K562 (cell line): ENCODE data around the gene HTR4. TPM values are rescaled to one million over a fixed set of nuclear protein-coding genes. Genes with fewer than 3 reads are reported as not detected.

Experiments
- ARHGAP35 ChIP-seq: fragments of 450-650 bp; IDR thresholded peaks from 2 replicates; pipeline ENCODE4 v1.6.1; 2018; ENCODE audit not compliant: partially characterized antibody
- DPF2 ChIP-seq: fragments of 450-650 bp; IDR thresholded peaks from 2 replicates; pipeline ENCODE4 v1.6.1; 2016
- FOXJ3 ChIP-seq: sonication (generic); formaldehyde crosslinking; IDR thresholded peaks from 2 replicates; pipeline ENCODE4 v1.4.0; 2020; ENCODE audit warnings: mild to moderate bottlenecking, missing genetic modification reagents
- GABPA ChIP-seq: fragments of 200-800 bp; sonication (Bioruptor generic); conservative IDR thresholded peaks from 2 replicates; pipeline ENCODE4 v1.6.1; 2016; ENCODE audit warnings: low read depth, missing genetic modification characterization, missing compliant biosample characterization
- KHSRP ChIP-seq: fragments of 450-650 bp; IDR thresholded peaks from 2 replicates; pipeline ENCODE4 v1.6.1; 2017
- MTA2 ChIP-seq: fragments of 450-650 bp; IDR thresholded peaks from 2 replicates; pipeline ENCODE4 v1.6.1; 2016; ENCODE audit warnings: low read depth
- MTA3 ChIP-seq: fragments of 450-650 bp; formaldehyde crosslinking; IDR thresholded peaks from 2 replicates; pipeline ENCODE4 v1.6.1; 2017; ENCODE audit warnings: mild to moderate bottlenecking, borderline replicate concordance
- NCOA2 ChIP-seq, 2 experiments: fragments of 450-650 bp; IDR thresholded peaks; 2 replicates each; pipeline ENCODE4 v1.6.1; 2018; ENCODE audit warnings: mild to moderate bottlenecking in 2 of 2, moderate library complexity in 1 of 2; ENCODE audit not compliant: partially characterized antibody in 2 of 2
- NFATC3 ChIP-seq: fragments of 450-650 bp; IDR thresholded peaks from 2 replicates; pipeline ENCODE4 v1.6.1; 2017; ENCODE audit warnings: mild to moderate bottlenecking
- NFE2 ChIP-seq: IDR thresholded peaks from 2 replicates; pipeline ENCODE4 v1.6.1; 2014; ENCODE audit warnings: antibody characterized with exemption, low read depth
- NR4A1 ChIP-seq, 2 experiments: fragments of 250-450 bp in 1 of 2; fragments of 450-650 bp in 1 of 2; sonication (Bioruptor Pico) in 1 of 2; IDR thresholded peaks; 2 replicates each; pipeline versions ENCODE4 v1.4.0 to v1.6.1; 2016 to 2020; ENCODE audit warnings: mild to moderate bottlenecking in 2 of 2, missing compliant biosample characterization in 1 of 2, missing genetic modification characterization in 1 of 2, moderate library complexity in 1 of 2
- POLR2AphosphoS5 ChIP-seq: IDR thresholded peaks from 2 replicates; pipeline ENCODE4 v1.6.1; 2011; ENCODE audit warnings: mild to moderate bottlenecking, low read depth, low read length, moderate library complexity; ENCODE audit not compliant: control insufficient read depth, insufficient read depth
- POLR2H ChIP-seq: IDR thresholded peaks from 2 replicates; pipeline ENCODE4 v1.6.1; 2016; ENCODE audit warnings: missing genetic modification characterization, low read depth, mild to moderate bottlenecking, control low read depth, missing compliant biosample characterization, moderate library complexity
- SMAD1 ChIP-seq: fragments of 150-350 bp; IDR thresholded peaks from 2 replicates; pipeline ENCODE4 v1.6.1; 2014; ENCODE audit warnings: low read length, low read depth; ENCODE audit not compliant: partially characterized antibody
- STAT5A ChIP-seq: IDR thresholded peaks from 2 replicates; pipeline ENCODE4 v1.6.1; 2012; ENCODE audit warnings: low read length, inconsistent platforms, borderline replicate concordance
- THRAP3 ChIP-seq: fragments of 450-650 bp; IDR thresholded peaks from 2 replicates; pipeline ENCODE4 v1.6.1; 2016; ENCODE audit warnings: mild to moderate bottlenecking, inconsistent platforms, borderline replicate concordance
- TSC22D4 ChIP-seq: fragments of 450-650 bp; IDR thresholded peaks from 2 replicates; pipeline ENCODE4 v1.6.1; 2016; ENCODE audit warnings: missing genetic modification characterization, missing biosample characterization, control low read depth
- ZNF133 ChIP-seq: fragments of 250-450 bp; sonication (Bioruptor Pico); IDR thresholded peaks from 2 replicates; pipeline ENCODE4 v1.4.0; 2020; ENCODE audit warnings: mild to moderate bottlenecking
- ZNF174 ChIP-seq: fragments of 250-450 bp; sonication (Bioruptor Pico); IDR thresholded peaks from 2 replicates; pipeline ENCODE4 v1.4.0; 2020; ENCODE audit warnings: mild to moderate bottlenecking
- ZNF384 ChIP-seq: IDR thresholded peaks from 2 replicates; pipeline ENCODE4 v1.6.1; 2012; ENCODE audit warnings: low read depth, low read length, improper control_type of control experiment
- ZNF41 ChIP-seq: fragments of 250-450 bp; sonication (Bioruptor Pico); conservative IDR thresholded peaks from 2 replicates; pipeline ENCODE4 v1.4.0; 2020; ENCODE audit warnings: mild to moderate bottlenecking
- ZNF644 ChIP-seq: fragments of 200-800 bp; sonication (Bioruptor generic); IDR thresholded peaks from 2 replicates; pipeline ENCODE4 v1.6.1; 2016; ENCODE audit warnings: low read depth, missing genetic modification characterization, missing compliant biosample characterization
- polyA plus RNA-seq, 8 experiments: library from polyadenylated mRNA; depleted of rRNA in 4 of 8; stranded (reverse) in 5 of 8; unstranded in 3 of 8; fragments of >200 nt; fragmentation: Nextera tagmentation in 2 of 8; fragmentation: Illumina TruSeq in 1 of 8; extraction: Ambion mirVana in 2 of 8; extraction: Trizol in 1 of 8; gene quantifications; 2 replicates each; pipeline versions ENCODE4 v1.2.1 to v1.2.3, GENCODE V29; 2011 to 2014; ENCODE audit warnings: inconsistent platforms in 1 of 8, missing spikeins in 1 of 8
- total RNA-seq, 7 experiments: library from RNA; depleted of rRNA in 6 of 7; stranded (reverse); fragments of >200 nt in 6 of 7; fragmentation: Illumina TruSeq in 2 of 7; extraction: Trizol in 2 of 7; gene quantifications; 2 replicates each; pipeline versions ENCODE4 v1.2.1 to v1.2.3, GENCODE V29; 2011 to 2021; ENCODE audit warnings: low replicate concordance in 1 of 7
- TF ChIP-seq, protein P1 (sequence below): IDR thresholded peaks from 3 replicates; pipeline ENCODE4 v1.6.1; 2011; ENCODE audit warnings: borderline replicate concordance, mild to moderate bottlenecking, moderate library complexity; ENCODE audit not compliant: insufficient read length; ENCODE audit errors: extremely low read depth
- TF ChIP-seq, protein P2 (sequence below): sonication (generic); formaldehyde crosslinking; IDR thresholded peaks from 2 replicates; pipeline ENCODE4 v1.8.0; 2023; ENCODE audit warnings: mild to moderate bottlenecking, missing genetic modification reagents

The HTR4 gene
- total and polyA plus RNA-seq, 9 of the 15 experiments (the other 6 are each of a cell fraction or from before 2014, with no cell fraction given), result 0.13 TPM; not detected in 8

DNA sequence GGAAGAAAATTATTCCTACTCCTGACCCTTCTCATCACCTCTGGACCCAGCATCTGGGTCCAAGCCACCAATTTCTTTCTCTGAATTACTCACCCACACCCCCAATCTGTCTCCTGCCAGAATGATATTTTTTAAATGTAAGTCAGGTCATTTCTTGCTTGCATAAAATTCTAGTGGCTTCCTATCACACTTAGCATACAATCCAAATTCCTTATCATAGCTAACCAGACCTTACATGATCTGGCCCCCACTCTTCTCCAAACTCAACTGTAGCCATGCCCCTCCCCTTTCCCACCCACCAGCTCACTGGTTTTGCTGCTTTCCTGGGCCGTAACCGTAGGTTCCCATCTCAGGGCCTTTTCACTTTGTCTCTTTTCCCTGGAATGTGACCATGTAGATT is 15.2 kb downstream of the HTR4 start (continued):
- TF ChIP-seq GABPA (tag), result no peak
- TF ChIP-seq ZNF644, result peak; percentile 55
- TF ChIP-seq, protein P1, sequence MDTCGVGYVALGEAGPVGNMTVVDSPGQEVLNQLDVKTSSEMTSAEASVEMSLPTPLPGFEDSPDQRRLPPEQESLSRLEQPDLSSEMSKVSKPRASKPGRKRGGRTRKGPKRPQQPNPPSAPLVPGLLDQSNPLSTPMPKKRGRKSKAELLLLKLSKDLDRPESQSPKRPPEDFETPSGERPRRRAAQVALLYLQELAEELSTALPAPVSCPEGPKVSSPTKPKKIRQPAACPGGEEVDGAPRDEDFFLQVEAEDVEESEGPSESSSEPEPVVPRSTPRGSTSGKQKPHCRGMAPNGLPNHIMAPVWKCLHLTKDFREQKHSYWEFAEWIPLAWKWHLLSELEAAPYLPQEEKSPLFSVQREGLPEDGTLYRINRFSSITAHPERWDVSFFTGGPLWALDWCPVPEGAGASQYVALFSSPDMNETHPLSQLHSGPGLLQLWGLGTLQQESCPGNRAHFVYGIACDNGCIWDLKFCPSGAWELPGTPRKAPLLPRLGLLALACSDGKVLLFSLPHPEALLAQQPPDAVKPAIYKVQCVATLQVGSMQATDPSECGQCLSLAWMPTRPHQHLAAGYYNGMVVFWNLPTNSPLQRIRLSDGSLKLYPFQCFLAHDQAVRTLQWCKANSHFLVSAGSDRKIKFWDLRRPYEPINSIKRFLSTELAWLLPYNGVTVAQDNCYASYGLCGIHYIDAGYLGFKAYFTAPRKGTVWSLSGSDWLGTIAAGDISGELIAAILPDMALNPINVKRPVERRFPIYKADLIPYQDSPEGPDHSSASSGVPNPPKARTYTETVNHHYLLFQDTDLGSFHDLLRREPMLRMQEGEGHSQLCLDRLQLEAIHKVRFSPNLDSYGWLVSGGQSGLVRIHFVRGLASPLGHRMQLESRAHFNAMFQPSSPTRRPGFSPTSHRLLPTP, result no peak
- no peak for TF ChIP-seq ARHGAP35
- no peak for TF ChIP-seq POLR2H (tag)
- TF ChIP-seq ZNF174 (CRISPR knock-in tag), result no peak
- peak in 1 of 2 experiments; percentile 32 for TF ChIP-seq NCOA2 (IDR thresholded peaks at IDR 0.05; ENCODE audit: partially characterized antibody in 2 of 2)
- TF ChIP-seq SMAD1, result peak; percentile 69
- peak; percentile 58; the same call in 1 of the 2 replicates for TF ChIP-seq KHSRP
- peak; percentile 96 for TF ChIP-seq MTA2
- TF ChIP-seq TSC22D4 (tag), result no peak
- TF ChIP-seq, protein P2, sequence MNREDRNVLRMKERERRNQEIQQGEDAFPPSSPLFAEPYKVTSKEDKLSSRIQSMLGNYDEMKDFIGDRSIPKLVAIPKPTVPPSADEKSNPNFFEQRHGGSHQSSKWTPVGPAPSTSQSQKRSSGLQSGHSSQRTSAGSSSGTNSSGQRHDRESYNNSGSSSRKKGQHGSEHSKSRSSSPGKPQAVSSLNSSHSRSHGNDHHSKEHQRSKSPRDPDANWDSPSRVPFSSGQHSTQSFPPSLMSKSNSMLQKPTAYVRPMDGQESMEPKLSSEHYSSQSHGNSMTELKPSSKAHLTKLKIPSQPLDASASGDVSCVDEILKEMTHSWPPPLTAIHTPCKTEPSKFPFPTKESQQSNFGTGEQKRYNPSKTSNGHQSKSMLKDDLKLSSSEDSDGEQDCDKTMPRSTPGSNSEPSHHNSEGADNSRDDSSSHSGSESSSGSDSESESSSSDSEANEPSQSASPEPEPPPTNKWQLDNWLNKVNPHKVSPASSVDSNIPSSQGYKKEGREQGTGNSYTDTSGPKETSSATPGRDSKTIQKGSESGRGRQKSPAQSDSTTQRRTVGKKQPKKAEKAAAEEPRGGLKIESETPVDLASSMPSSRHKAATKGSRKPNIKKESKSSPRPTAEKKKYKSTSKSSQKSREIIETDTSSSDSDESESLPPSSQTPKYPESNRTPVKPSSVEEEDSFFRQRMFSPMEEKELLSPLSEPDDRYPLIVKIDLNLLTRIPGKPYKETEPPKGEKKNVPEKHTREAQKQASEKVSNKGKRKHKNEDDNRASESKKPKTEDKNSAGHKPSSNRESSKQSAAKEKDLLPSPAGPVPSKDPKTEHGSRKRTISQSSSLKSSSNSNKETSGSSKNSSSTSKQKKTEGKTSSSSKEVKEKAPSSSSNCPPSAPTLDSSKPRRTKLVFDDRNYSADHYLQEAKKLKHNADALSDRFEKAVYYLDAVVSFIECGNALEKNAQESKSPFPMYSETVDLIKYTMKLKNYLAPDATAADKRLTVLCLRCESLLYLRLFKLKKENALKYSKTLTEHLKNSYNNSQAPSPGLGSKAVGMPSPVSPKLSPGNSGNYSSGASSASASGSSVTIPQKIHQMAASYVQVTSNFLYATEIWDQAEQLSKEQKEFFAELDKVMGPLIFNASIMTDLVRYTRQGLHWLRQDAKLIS (CRISPR knock-in tag), result no peak
- TF ChIP-seq ZNF133 (CRISPR knock-in tag), result no peak
- no peak for TF ChIP-seq ZNF41 (CRISPR knock-in tag)
- TF ChIP-seq FOXJ3, result no peak
- 0 out of 2 replicates have a peak, but pooled peaks have one; percentile 10 for TF ChIP-seq ZNF384
- TF ChIP-seq POLR2AphosphoS5, result peak; percentile 89
- TF ChIP-seq NFE2, result peak; percentile 35; the same call in 1 of the 2 replicates
- peak; percentile 64; the same call in 1 of the 2 replicates for TF ChIP-seq MTA3
- TF ChIP-seq THRAP3, result peak; percentile 40; the same call in 1 of the 2 replicates
- peak; percentile 98 for TF ChIP-seq DPF2
- peak; percentile 95 for TF ChIP-seq STAT5A
- TF ChIP-seq NR4A1 (CRISPR knock-in tag; IDR thresholded peaks at IDR 0.05), result no peak
- TF ChIP-seq NR4A1 (tag; IDR thresholded peaks at IDR 0.05), result 0 out of 2 replicates have a peak, but pooled peaks have one; percentile 40
- no peak for TF ChIP-seq NFATC3
